ENCODE results near the gene NSD2.
"Not testable (repeated sequence)": the region's sequence is repeated elsewhere in the genome, so short reads cannot be mapped to it uniquely, and the experiment has no call there.

DNA sequence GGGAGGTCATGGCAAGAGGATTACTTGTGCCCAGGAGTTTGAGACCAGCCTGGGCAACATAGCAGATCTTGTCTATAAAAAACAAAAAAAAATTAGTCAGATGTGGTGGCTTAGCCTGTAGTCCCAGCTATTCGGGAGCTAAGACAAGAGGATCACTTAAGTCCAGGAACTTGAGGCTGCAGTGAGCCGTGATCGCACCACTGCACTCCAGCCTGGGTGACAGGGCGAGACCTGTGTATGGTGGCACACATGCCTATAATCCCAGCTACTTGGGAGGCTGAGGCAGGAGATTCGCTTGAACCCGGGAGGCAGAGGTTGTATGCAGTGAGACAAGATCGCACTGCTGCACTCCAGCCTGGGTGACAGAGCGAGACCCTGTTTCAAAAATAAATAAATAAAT lies 35.4 kb upstream of the NSD2 start:
- not testable (repeated sequence) for TF ChIP-seq FOXP2 (optimal IDR thresholded peaks at IDR 0.05; ENCODE audit: control extremely low read depth, extremely low read length, insufficient read depth); EZH2 (IDR thresholded peaks at IDR 0.05)
